Naive B cell (primary cell): ENCODE data around the gene ALK. TPM values are rescaled to one million over a fixed set of nuclear protein-coding genes. Genes with fewer than 3 reads are reported as not detected.
A peak's percentile ranks its signal among the peaks of the same experiment; 100 is the strongest.

ENCODE experiments used
- ATAC-seq, 2 donors: fragments of 150-1000 bp; cut with Tn5 transposase; 2 replicates each; pipeline ENCODE4 v1.10.0; 2021; ENCODE audit warnings: low read depth in 2 of 2, mild to moderate bottlenecking in 2 of 2, moderate library complexity in 2 of 2
- DNase-seq: peaks from one replicate; pipeline ENCODE4 v3.0.0; 2022
- H3K27ac Mint-ChIP-seq, 6 donors: one replicate each; pipeline ENCODE4 v1.8.0; 2020 to 2022; ENCODE audit warnings: mild to moderate bottlenecking in 6 of 6, mixed read lengths in 6 of 6, moderate library complexity in 5 of 6, inconsistent platforms in 2 of 6
- H3K27me3 Mint-ChIP-seq, 3 donors: one replicate each; pipeline ENCODE4 v1.8.0; 2021 to 2022; ENCODE audit warnings: mixed read lengths in 3 of 3, mild to moderate bottlenecking in 1 of 3
- H3K36me3 Mint-ChIP-seq, 2 donors: one replicate each; pipeline ENCODE4 v1.8.0; 2020 to 2022; ENCODE audit warnings: mixed read lengths in 2 of 2, inconsistent platforms in 1 of 2, mild to moderate bottlenecking in 1 of 2
- H3K4me1 Mint-ChIP-seq, 3 donors: one replicate each; pipeline ENCODE4 v1.8.0; 2020 to 2022; ENCODE audit warnings: mixed read lengths in 3 of 3, inconsistent platforms in 1 of 3, mild to moderate bottlenecking in 1 of 3, moderate library complexity in 1 of 3
- H3K4me3 Mint-ChIP-seq, 8 donors: one replicate each; pipeline ENCODE4 v1.8.0; 2020 to 2022; ENCODE audit warnings: mild to moderate bottlenecking in 8 of 8, mixed read lengths in 8 of 8, moderate library complexity in 8 of 8, inconsistent platforms in 2 of 8
- H3K9me3 Mint-ChIP-seq, 7 donors: one replicate each; pipeline ENCODE4 v1.8.0; 2020 to 2022; ENCODE audit warnings: mixed read lengths in 7 of 7, mild to moderate bottlenecking in 5 of 7, inconsistent platforms in 2 of 7, moderate library complexity in 1 of 7
- polyA plus RNA-seq, 6 donors: library from polyadenylated mRNA; unstranded; fragments of 300-500 nt; fragmentation: Illumina TruSeq; gene quantifications; one replicate each; pipeline ENCODE4 v1.2.3, GENCODE V29; 2021; ENCODE audit warnings: low read depth in 6 of 6

The ALK gene
- polyA plus RNA-seq, 6 donors from 2014 or later, result not detected

DNA sequence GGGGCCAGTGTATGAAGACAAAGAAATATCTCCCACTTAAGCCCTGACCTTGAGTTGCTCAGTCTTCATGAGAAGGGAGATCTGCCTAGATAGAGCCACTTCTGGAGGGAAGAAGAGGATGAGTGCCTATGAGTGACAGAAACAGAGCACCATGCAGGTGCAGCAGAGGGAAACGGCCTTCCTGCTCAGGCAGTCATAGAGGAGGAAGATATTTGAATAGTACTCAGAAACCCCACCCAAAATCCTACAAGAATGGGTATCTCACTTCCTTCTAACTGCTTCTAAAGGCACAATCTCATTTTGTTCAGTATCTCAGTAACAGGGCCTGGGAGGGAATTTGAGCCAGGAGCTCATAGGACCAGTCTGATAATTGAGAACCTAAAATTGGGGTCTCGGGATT, 339.3 kb downstream of the ALK start:
- DNase-seq, result no peak
- Mint-ChIP-seq H3K27ac (peak overlapping the region in 1 of 6 donors; percentile 57), H3K4me1 (peaks cover 0 to 2% (median 0%) of the 10 kb centered on the region in 3 donors), H3K9me3 (peaks cover 0 to 2% (median 0%) of the 10 kb centered on the region in 7 donors), H3K36me3 (no peaks in the 10 kb centered on the region), H3K27me3 (peaks cover 0 to 4% (median 0%) of the 10 kb centered on the region in 3 donors), H3K4me3 (no peak overlapping the region)
- ATAC-seq, result no peak

DNA sequence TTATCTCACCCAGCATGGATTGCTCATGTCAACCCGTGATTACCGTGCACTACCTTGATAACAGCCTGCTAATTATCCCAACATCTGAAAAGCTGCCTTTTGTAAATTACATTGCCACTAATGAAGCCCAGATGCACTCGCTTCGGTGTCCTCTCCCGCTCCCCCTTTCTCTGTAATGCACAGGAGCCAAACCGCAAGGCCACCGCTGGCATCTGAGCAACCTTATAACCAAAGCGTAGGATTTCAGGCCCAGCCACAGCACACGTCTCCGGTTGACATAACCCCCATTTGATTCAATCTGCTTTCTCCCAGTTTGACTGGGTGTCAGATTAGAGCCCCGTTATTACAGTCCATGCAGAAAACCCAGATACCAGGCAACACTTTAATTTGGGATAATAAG, 341.2 kb downstream of the ALK start:
- Mint-ChIP-seq H3K36me3 (no peaks in the 10 kb centered on the region), H3K27ac (no peak overlapping the region), H3K4me3 (no peak overlapping the region), H3K27me3 (no peaks in the 10 kb centered on the region), H3K4me1 (peaks cover 0 to 2% (median 0%) of the 10 kb centered on the region in 3 donors), H3K9me3 (peaks cover 0 to 2% (median 0%) of the 10 kb centered on the region in 7 donors)
- DNase-seq, result no peak
- no peak for ATAC-seq

DNA sequence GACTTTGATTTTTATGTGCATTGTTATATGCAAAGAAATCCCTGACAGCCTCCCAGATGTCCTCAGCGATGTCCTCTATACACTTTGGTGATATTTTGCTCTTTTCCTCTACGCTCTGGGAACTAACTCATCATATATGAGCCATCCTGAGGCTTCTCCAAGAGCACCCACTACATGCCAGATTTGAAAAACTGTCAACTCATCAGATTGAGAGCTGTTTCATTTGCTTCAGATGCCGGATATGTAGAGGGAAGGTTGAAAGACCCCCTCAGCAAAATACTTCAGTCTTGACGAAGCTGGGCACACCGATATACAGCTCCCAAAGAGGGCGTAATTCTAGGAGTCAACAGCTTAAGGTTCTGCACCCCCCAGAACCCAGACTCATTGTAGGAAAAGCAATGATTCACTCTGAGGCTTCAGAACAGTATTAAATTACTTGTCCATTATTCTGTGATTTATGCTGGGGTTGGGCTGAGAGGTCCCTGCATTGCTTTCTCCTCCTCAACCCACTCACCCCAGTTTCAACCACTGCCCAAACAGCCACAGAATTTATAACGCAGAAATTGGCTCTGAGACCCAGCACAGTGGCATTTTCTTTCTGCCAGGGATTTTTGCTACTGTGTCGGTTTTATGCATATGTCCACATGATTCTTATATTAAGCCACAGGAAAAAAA, 341.8 kb downstream of the ALK start:
- no peaks in the 10 kb centered on the region for H3K36me3 Mint-ChIP-seq
- H3K4me3 Mint-ChIP-seq, result no peak overlapping the region
- no peak overlapping the region for H3K27ac Mint-ChIP-seq
- H3K4me1 Mint-ChIP-seq, result peaks cover 0 to 2% (median 0%) of the 10 kb centered on the region in 3 donors
- H3K27me3 Mint-ChIP-seq, result no peaks in the 10 kb centered on the region
- no peak for ATAC-seq
- peaks cover 0 to 2% (median 0%) of the 10 kb centered on the region in 7 donors for H3K9me3 Mint-ChIP-seq
- no peak for DNase-seq

DNA sequence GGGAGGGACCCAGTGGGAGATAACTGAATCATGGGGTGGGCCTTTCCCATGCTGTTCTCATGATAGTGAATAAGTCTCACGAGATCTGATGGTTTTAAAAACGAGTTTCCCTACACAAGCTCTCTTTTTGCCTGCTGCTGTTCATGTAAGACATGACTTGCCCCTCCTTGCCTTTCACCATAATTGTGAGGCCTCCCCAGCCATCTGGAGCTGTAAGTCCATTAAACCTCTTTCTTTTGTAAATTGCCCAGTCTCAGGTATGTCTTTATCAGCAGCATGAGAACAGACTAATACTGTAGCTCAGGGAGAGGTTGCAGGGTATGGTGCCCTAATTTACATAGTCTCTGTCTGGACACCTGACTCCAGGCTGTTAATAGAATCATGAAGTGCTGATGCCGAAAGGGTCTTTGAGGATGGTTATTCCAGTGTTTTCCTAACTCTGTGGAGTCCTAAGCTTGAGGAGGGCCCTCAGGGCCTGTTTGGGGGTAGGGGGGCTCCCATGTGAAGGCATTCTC, 343.2 kb downstream of the ALK start:
- Mint-ChIP-seq H3K27me3 (no peaks in the 10 kb centered on the region), H3K9me3 (peaks cover 0 to 2% (median 0%) of the 10 kb centered on the region in 7 donors), H3K4me1 (peaks cover 0 to 2% (median 0%) of the 10 kb centered on the region in 3 donors), H3K36me3 (no peaks in the 10 kb centered on the region), H3K4me3 (no peak overlapping the region), H3K27ac (no peak overlapping the region)
- no peak for DNase-seq
- ATAC-seq, result no peak

DNA sequence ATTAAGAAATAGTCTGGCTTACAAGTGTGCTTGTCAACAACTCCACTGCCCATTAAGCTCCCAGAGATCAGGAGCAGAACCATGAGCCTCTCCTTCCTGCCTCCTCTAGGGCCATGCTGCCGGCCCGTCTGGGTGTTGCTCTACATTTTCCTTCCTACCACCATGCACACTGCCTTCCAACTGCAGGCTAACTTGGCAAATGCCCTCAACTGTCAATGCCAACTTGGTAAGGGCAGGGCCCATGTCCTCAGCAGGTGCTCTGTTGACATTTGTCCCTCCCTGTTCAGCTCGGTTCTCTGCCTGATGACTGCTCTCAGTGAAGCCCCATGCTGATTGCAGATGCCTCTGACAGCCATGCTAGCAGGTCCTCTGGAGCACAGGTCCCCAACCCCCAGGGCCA, 345.2 kb downstream of the ALK start:
- H3K27me3 Mint-ChIP-seq, result no peaks in the 10 kb centered on the region

DNA sequence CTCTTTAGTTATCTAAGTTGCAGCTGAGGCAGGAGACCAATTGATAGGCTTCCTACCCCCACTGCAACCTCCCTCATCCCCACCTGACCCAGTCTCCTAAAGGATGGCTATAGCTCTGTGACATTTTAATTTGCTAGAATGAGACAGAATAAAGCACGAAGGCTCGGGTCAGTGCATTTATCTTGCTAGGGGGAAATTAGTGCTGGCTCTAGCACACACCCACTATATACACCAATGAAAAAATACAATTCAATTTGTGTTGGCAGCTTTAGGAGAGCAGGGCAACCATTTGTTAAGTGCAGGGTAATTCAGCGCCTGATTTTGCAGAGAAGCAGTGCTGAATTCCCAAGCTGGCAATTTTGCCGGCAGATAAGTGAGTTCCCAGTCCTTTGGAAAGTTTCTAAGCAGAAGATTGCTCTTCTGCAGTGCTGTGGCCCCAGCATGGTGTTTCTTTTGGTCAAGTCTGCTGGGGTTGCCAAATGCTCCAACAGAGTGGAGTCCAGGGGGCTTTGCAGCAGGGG, 346.0 kb downstream of the ALK start:
- Mint-ChIP-seq H3K27me3 (no peaks in the 10 kb centered on the region), H3K4me3 (no peak overlapping the region), H3K9me3 (peaks cover 0 to 3% (median 0%) of the 10 kb centered on the region in 7 donors), H3K4me1 (no peaks in the 10 kb centered on the region), H3K27ac (peak overlapping the region in 1 of 6 donors; percentile 15), H3K36me3 (no peaks in the 10 kb centered on the region)
- ATAC-seq (no peak), DNase-seq (no peak)

More for the DNA sequence above, 345.2 kb downstream of the ALK start:
- DNase-seq, result no peak
- Mint-ChIP-seq H3K4me3 (no peak overlapping the region), H3K9me3 (peaks cover 0 to 3% (median 0%) of the 10 kb centered on the region in 7 donors), H3K27ac (no peak overlapping the region), H3K36me3 (no peaks in the 10 kb centered on the region), H3K4me1 (no peaks in the 10 kb centered on the region)
- no peak for ATAC-seq

DNA sequence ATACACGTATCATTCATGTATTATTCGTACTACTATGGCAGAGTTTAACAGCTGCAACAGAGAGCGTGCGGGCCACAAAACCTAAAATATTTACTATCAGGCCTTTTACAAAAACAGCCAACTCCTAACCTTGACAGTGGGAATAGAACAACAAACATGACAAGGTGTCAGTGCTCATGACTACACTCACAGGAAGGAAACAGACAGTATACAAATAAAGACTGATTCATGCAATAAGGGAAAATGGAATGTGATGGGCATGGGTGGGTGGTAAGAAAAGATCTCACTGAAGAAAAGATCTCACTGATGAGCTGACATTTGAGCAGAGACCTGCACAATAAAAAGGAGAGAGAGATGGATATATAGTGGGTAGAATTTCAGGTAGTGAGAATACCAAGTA, 347.8 kb downstream of the ALK start:
- Mint-ChIP-seq H3K27me3 (no peaks in the 10 kb centered on the region), H3K4me3 (no peak overlapping the region), H3K36me3 (no peaks in the 10 kb centered on the region), H3K27ac (no peak overlapping the region), H3K4me1 (no peaks in the 10 kb centered on the region), H3K9me3 (peaks cover 0 to 3% (median 0%) of the 10 kb centered on the region in 7 donors)
- ATAC-seq (no peak), DNase-seq (no peak)

DNA sequence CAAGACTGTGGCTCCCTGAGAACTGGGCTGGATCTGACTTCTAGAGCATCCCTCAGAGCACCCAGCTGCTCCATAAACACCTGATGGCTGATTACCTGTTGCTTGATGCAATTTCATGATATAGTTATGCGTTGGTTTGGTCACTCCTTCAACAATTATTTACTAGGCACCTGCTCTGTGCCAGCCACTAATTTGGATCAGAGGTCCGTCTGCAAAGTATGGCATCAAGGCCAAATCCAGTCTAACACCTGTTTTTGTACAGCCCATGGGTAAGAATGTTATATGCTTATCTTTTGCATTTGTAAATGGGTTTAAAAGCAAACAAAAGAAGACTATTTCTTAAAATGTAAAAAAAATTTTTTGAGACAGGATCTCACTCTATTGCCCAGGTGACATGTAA, 348.2 kb downstream of the ALK start:
- no peak for DNase-seq
- Mint-ChIP-seq H3K4me1 (no peaks in the 10 kb centered on the region), H3K36me3 (no peaks in the 10 kb centered on the region), H3K4me3 (no peak overlapping the region), H3K27ac (no peak overlapping the region), H3K9me3 (peaks cover 0 to 3% (median 0%) of the 10 kb centered on the region in 7 donors), H3K27me3 (no peaks in the 10 kb centered on the region)
- no peak for ATAC-seq

DNA sequence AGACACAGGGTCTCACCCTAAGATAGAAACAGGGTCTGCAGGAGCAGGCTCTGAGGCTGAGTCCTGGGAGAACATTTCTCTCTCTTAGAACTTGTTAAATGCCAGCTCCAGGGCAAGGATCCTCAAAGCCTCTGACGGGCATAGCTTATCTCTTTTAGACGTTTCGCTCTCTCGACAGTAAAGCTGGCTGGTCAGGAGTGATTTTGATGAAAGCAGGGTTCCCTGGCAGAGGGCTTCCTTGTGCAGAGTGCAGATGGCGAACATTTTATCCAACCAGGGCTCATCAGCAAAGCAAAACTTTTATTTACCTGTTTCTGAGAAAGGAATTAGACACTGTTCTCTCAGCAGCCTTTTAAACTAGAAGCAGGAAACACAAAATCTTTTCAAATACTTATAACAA, 350.8 kb downstream of the ALK start:
- ATAC-seq (no peak), DNase-seq (no peak)
- Mint-ChIP-seq H3K36me3 (no peaks in the 10 kb centered on the region), H3K27me3 (no peaks in the 10 kb centered on the region), H3K4me3 (no peak overlapping the region), H3K4me1 (no peaks in the 10 kb centered on the region), H3K9me3 (peaks cover 0 to 3% (median 0%) of the 10 kb centered on the region in 7 donors), H3K27ac (no peak overlapping the region)

DNA sequence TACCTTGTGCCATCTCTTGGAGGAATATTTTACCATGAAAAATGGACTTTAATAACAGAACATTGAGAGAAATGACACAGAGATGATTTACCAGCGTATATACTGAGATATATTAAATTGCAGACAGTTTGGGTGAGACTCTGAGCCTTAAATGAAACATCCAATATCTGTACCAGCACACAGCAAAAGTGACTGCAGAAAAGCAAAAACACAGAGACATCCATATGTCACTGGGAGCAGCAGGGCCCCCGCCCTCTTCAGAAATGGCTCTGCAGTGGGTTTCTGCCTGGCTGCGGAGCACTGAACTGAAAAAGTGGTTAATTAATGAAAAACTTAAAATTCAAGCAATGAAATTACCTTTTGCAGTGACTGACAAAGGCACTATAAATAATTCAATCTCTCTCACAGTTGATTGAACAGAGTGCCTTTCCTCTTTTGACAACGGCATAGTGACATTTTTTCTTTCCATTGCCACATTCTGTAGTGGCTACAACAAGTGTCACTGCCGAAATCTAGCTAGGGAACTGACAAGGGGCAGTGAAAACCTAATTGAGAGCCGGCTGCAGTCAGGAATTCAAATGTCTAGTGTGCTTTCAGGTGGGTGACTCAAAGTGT, 353.4 kb downstream of the ALK start:
- Mint-ChIP-seq H3K27ac (peak overlapping the region in 1 of 6 donors; percentile 37), H3K27me3 (no peaks in the 10 kb centered on the region), H3K4me3 (no peak overlapping the region), H3K4me1 (no peaks in the 10 kb centered on the region), H3K9me3 (peaks cover 0 to 5% (median 0%) of the 10 kb centered on the region in 7 donors), H3K36me3 (no peaks in the 10 kb centered on the region)
- ATAC-seq, result no peak
- DNase-seq, result no peak

DNA sequence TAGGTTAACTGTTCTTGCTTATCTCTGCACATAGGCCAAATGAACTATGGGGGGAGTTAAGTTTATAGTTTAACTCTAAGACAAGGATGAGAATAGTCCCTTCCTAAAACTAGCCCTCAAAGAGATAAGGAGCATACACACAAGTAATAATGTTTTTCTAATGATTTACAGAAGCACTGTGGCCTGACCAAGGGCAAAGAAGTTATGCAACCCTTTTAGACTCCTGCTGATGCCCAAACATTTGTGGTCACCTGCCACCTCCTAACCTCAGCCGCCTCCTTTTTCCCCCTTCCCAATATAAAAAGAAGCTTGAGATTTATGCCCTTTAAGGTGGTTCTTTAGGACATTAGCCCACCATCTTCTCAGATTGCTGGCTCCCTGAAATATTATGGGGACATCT, 357.7 kb downstream of the ALK start:
- no peak overlapping the region for H3K4me3 Mint-ChIP-seq
- no peak for DNase-seq
- no peaks in the 10 kb centered on the region for H3K4me1 Mint-ChIP-seq
- no peak overlapping the region for H3K27ac Mint-ChIP-seq
- no peaks in the 10 kb centered on the region for H3K27me3 Mint-ChIP-seq
- no peak for ATAC-seq
- peaks cover 0 to 1% (median 0%) of the 10 kb centered on the region in 7 donors for H3K9me3 Mint-ChIP-seq
- no peaks in the 10 kb centered on the region for H3K36me3 Mint-ChIP-seq

DNA sequence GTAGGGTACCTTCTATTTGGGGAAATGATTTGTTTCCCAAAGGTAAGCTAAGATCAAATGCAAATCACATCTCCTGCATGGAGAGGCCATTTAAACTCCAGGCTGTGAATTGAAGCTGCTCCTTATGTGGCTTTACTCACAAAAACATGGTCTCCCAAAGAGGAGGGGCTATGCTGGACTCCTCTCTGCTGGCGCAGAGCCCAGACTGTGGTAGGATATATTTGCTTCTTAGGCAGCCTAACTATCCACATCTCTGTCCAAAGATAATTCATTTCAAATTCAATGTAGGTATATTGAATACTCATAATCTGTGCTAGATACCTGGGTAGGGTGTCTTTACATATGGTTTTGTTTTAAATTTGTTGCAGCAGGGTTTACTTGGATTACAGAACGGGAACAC, 358.5 kb downstream of the ALK start:
- Mint-ChIP-seq H3K36me3 (no peaks in the 10 kb centered on the region), H3K27me3 (no peaks in the 10 kb centered on the region)
- ATAC-seq, result no peak

DNA sequence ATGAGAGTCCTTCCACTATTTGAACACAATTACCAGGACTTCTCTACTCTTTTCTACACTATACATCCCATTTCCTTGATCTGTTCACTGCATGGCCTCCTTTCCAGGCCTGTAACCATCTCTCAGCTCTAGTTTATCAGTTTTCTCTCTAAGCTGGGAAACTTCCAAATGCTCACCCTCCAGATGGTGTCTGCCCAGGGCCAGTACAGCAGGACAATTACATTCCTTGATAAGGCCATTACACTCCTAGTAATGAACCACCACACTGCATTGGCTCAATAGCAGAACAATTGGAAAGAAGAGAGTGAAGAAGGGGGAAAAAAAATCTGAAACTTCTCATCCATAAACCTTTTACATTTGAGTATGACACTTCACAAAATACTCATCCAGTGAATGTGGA, 359.1 kb downstream of the ALK start:
- H3K36me3 Mint-ChIP-seq, result no peaks in the 10 kb centered on the region
- no peaks in the 10 kb centered on the region for H3K4me1 Mint-ChIP-seq
- no peak for ATAC-seq
- H3K27ac Mint-ChIP-seq, result no peak overlapping the region
- peaks cover 0 to 1% (median 0%) of the 10 kb centered on the region in 7 donors for H3K9me3 Mint-ChIP-seq
- no peak overlapping the region for H3K4me3 Mint-ChIP-seq
- DNase-seq, result no peak
- H3K27me3 Mint-ChIP-seq, result no peaks in the 10 kb centered on the region

More for the DNA sequence above, 358.5 kb downstream of the ALK start:
- Mint-ChIP-seq H3K9me3 (peaks cover 0 to 1% (median 0%) of the 10 kb centered on the region in 7 donors), H3K4me3 (no peak overlapping the region), H3K27ac (no peak overlapping the region), H3K4me1 (no peaks in the 10 kb centered on the region)
- no peak for DNase-seq

DNA sequence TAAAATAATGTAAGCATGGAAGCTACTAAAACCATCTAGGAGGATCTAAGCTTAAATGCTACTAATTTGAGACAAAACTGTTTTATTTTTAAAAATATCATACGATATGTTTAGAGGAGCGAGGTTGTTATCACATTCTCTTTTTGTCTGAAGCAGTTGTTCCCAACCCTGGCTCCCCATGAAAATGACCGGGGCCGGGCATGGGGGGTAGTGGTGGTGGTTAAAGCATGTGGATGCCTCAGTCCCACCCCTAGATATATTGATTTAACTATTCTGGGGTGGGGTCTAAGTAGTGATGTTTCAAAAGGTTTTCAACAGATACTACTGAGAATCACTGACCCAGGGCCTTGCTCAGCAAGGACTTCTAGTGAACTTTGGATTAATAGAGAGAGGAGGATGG, 359.8 kb downstream of the ALK start:
- no peaks in the 10 kb centered on the region for H3K36me3 Mint-ChIP-seq
- ATAC-seq, result no peak
- no peaks in the 10 kb centered on the region for H3K27me3 Mint-ChIP-seq
- H3K4me3 Mint-ChIP-seq, result no peak overlapping the region
- H3K9me3 Mint-ChIP-seq, result peaks cover 0 to 1% (median 0%) of the 10 kb centered on the region in 7 donors
- no peak overlapping the region for H3K27ac Mint-ChIP-seq
- H3K4me1 Mint-ChIP-seq, result no peaks in the 10 kb centered on the region
- no peak for DNase-seq
